NCI-H146 (cell line): ENCODE measurements around the gene WDR27.
"Not testable (repeated sequence)": the region's sequence is repeated elsewhere in the genome, so short reads cannot be mapped to it uniquely, and the experiment has no call there.

Source experiments
- DNase-seq: peaks from one replicate; lab custom pipeline; 2025; lab: John Stamatoyannopoulos, UW

The WDR27 gene

GRCh38 chr6:169601129-169601528, 100.7 kb downstream of the WDR27 start:
- DNase-seq = not testable (repeated sequence)

- no peak for DNase-seq
These were observed 109.3 kb downstream of the WDR27 start for GRCh38 chr6:169592558-169592957.

GRCh38 chr6:169591616-169592015, 110.2 kb downstream of the WDR27 start:
- DNase-seq = no peak

- DNase-seq = no peak
These were observed 111.4 kb downstream of the WDR27 start for GRCh38 chr6:169590376-169590939.

GRCh38 chr6:169589699-169590257, 112.1 kb downstream of the WDR27 start:
- no peak for DNase-seq

- no peak for DNase-seq
These were observed 112.5 kb downstream of the WDR27 start for GRCh38 chr6:169589293-169589692.

GRCh38 chr6:169587975-169588374, 113.9 kb downstream of the WDR27 start:
- no peak for DNase-seq

GRCh38 chr6:169583886-169584541, 117.8 kb downstream of the WDR27 start:
- DNase-seq = no peak

- DNase-seq = no peak
These were observed 122.3 kb downstream of the WDR27 start for GRCh38 chr6:169579407-169580111.

- no peak for DNase-seq
These were observed 123.9 kb downstream of the WDR27 start for GRCh38 chr6:169577974-169578373.

- DNase-seq = no peak
These were observed 124.6 kb downstream of the WDR27 start for GRCh38 chr6:169577236-169577635.

GRCh38 chr6:169575821-169576220, 126.0 kb downstream of the WDR27 start:
- no peak for DNase-seq

GRCh38 chr6:169575365-169575764, 126.5 kb downstream of the WDR27 start:
- no peak for DNase-seq

- DNase-seq = no peak
These were observed 127.4 kb downstream of the WDR27 start for GRCh38 chr6:169574420-169574819.

- DNase-seq = no peak
These were observed 127.9 kb downstream of the WDR27 start for GRCh38 chr6:169573883-169574282.

- DNase-seq = no peak
These were observed 130.5 kb downstream of the WDR27 start for GRCh38 chr6:169571123-169571962.

GRCh38 chr6:169568314-169569087, 133.3 kb downstream of the WDR27 start:
- no peak for DNase-seq

GRCh38 chr6:169567819-169568218, 134.0 kb downstream of the WDR27 start:
- no peak for DNase-seq

GRCh38 chr6:169566961-169567750, 134.7 kb downstream of the WDR27 start:
- no peak for DNase-seq

- DNase-seq = no peak
These were observed 135.5 kb downstream of the WDR27 start for GRCh38 chr6:169566319-169566718.
